ENCODE data around the gene TMEM51.
"Not testable (repeated sequence)": the region's sequence is repeated elsewhere in the genome, so short reads cannot be mapped to it uniquely, and the experiment has no call there.

TMEM51 gene

GRCh38 chr1:15153842-15154479 lies 414 bp downstream of the TMEM51 start:
- peak in 1 of 3 donors; percentile 27 for DNase-seq (ENCODE audit: low read depth in 2 of 3, low spot score in 1 of 3)

GRCh38 chr1:15154480-15155036 lies 1.0 kb downstream of the TMEM51 start:
- DNase-seq (ENCODE audit: low read depth in 2 of 3, low spot score in 1 of 3), result no peak

GRCh38 chr1:15155191-15155590 lies 1.6 kb downstream of the TMEM51 start:
- DNase-seq (ENCODE audit: low read depth in 2 of 3, low spot score in 1 of 3), result no peak

- DNase-seq (ENCODE audit: low read depth in 2 of 3, low spot score in 1 of 3), result no peak
These were observed 2.6 kb downstream of the TMEM51 start for GRCh38 chr1:15155888-15156741.

- DNase-seq (ENCODE audit: low read depth in 2 of 3, low spot score in 1 of 3), result no peak
These were observed 3.3 kb downstream of the TMEM51 start for GRCh38 chr1:15156807-15157380.

- DNase-seq (ENCODE audit: low read depth in 2 of 3, low spot score in 1 of 3), result no peak
These were observed 4.2 kb downstream of the TMEM51 start for GRCh38 chr1:15157524-15158399.

- DNase-seq (ENCODE audit: low read depth in 2 of 3, low spot score in 1 of 3), result no peak
These were observed 5.1 kb downstream of the TMEM51 start for GRCh38 chr1:15158506-15159165.

- DNase-seq (ENCODE audit: low read depth in 2 of 3, low spot score in 1 of 3), result no peak
These were observed 5.6 kb downstream of the TMEM51 start for GRCh38 chr1:15159166-15159555.

GRCh38 chr1:15160626-15161025 lies 7.1 kb downstream of the TMEM51 start:
- no peak for DNase-seq (ENCODE audit: low read depth in 2 of 3, low spot score in 1 of 3)

- DNase-seq (ENCODE audit: low read depth in 2 of 3, low spot score in 1 of 3), result no peak
These were observed 13.8 kb downstream of the TMEM51 start for GRCh38 chr1:15167386-15167785.

- DNase-seq (ENCODE audit: low read depth in 2 of 3, low spot score in 1 of 3), result no peak
These were observed 14.9 kb downstream of the TMEM51 start for GRCh38 chr1:15168479-15168878.

- DNase-seq (ENCODE audit: low read depth in 2 of 3, low spot score in 1 of 3), result no peak
These were observed 16.5 kb downstream of the TMEM51 start for GRCh38 chr1:15170071-15170470.

- DNase-seq (ENCODE audit: low read depth in 2 of 3, low spot score in 1 of 3), result no peak
These were observed 17.8 kb downstream of the TMEM51 start for GRCh38 chr1:15171271-15171908.

GRCh38 chr1:15172405-15173259 lies 19.1 kb downstream of the TMEM51 start:
- DNase-seq (ENCODE audit: low read depth in 2 of 3, low spot score in 1 of 3), result no peak

- DNase-seq (ENCODE audit: low read depth in 2 of 3, low spot score in 1 of 3), result no peak
These were observed 20.5 kb downstream of the TMEM51 start for GRCh38 chr1:15173863-15174614.

GRCh38 chr1:15174615-15174983 lies 21.1 kb downstream of the TMEM51 start:
- no peak for DNase-seq (ENCODE audit: low read depth in 2 of 3, low spot score in 1 of 3)

- not testable (repeated sequence) for DNase-seq (ENCODE audit: low read depth in 2 of 3, low spot score in 1 of 3)
These were observed 22.0 kb downstream of the TMEM51 start for GRCh38 chr1:15175324-15176094.

- DNase-seq (ENCODE audit: low read depth in 2 of 3, low spot score in 1 of 3), result no peak
These were observed 22.6 kb downstream of the TMEM51 start for GRCh38 chr1:15176120-15176519.
